Measurements from ENCODE around the gene TIE1. TPM values are rescaled to one million over a fixed set of nuclear protein-coding genes. Genes with fewer than 3 reads are reported as not detected.

TIE1 gene
- polyA plus RNA-seq, 3 donors = 0.16 TPM; not detected in 2

DNA sequence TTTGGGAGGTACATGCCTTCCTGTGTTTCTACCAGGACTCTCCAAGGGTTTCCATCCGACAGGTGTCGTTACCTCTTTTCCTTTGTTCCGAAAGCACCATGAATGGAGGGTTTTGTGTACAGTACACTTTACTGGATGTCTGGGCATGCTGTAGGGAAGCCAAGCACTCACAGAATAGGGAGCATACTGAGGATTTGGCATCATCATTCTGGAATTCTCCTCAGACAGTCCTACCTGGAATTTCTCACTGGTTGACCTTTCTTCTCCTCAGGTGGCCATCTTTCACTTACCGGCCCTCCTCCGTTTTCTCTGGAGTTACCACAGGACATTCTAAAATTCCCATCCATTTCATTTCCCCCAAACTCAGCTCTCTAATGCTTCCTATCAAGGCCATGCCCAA, 30.9 kb downstream of the TIE1 start:
- Histone ChIP-seq H4K20me1 (ENCODE audit: insufficient read depth, low read length) (no peaks in the 10 kb centered on the region), H3K9ac (ENCODE audit: insufficient read depth, low read length, poor library complexity, severe bottlenecking) (no peak overlapping the region), H3K79me2 (ENCODE audit: insufficient read depth, low read length) (no peaks in the 10 kb centered on the region), H2AFZ (ENCODE audit: insufficient read depth, low read depth, low read length, poor library complexity, severe bottlenecking) (no peak overlapping the region), H3K27ac (ENCODE audit: low read depth in 1 of 2, low read length in 2 of 2) (no peak overlapping the region), H3K27me3 (ENCODE audit: control insufficient read depth in 2 of 2, insufficient read depth in 2 of 2, low read length in 2 of 2) (no peaks in the 10 kb centered on the region), H3K4me1 (ENCODE audit: control insufficient read depth in 1 of 2, insufficient read depth in 2 of 2, low read length in 2 of 2) (peaks cover 13 to 16% of the 10 kb centered on the region in 2 donors), H3K4me2 (replicated peaks; ENCODE audit: extremely low read depth, low read length, poor library complexity, severe bottlenecking) (no peak overlapping the region), H3K4me3 (replicated peaks in 1 of 3; ENCODE audit: low read depth in 2 of 3, low read length in 3 of 3) (no peak overlapping the region), H3K36me3 (replicated peaks in 1 of 2; ENCODE audit: control insufficient read depth in 1 of 2, insufficient read depth in 2 of 2, low read length in 2 of 2) (no peaks in the 10 kb centered on the region), H3K9me3 (replicated peaks in 1 of 2; ENCODE audit: control insufficient read depth in 1 of 2, insufficient read depth in 1 of 2, low read length in 2 of 2) (peaks cover 0 to 4% of the 10 kb centered on the region in 2 donors)
- no peak for DNase-seq
- peaks cover 0 to 6% (median 4%) of the 10 kb centered on the region in 3 donors for H3K27me3 Mint-ChIP-seq (ENCODE audit: low read depth in 3 of 3)
- H3K9me3 Mint-ChIP-seq = peaks cover 4 to 12% (median 7%) of the 10 kb centered on the region in 7 donors
- no peak overlapping the region for H3K4me3 Mint-ChIP-seq
- no peaks in the 10 kb centered on the region for H3K36me3 Mint-ChIP-seq
- peaks cover 12% of the 10 kb centered on the region for H3K4me1 Mint-ChIP-seq
- intact Hi-C loops (cut with micrococcal nuclease) = no loop called here
- WGBS (ENCODE audit: insufficient coverage) = 94% methylated on average over 4 of the region's 5 CpGs
- no peak overlapping the region for H3K27ac Mint-ChIP-seq
- TF ChIP-seq, protein P1, sequence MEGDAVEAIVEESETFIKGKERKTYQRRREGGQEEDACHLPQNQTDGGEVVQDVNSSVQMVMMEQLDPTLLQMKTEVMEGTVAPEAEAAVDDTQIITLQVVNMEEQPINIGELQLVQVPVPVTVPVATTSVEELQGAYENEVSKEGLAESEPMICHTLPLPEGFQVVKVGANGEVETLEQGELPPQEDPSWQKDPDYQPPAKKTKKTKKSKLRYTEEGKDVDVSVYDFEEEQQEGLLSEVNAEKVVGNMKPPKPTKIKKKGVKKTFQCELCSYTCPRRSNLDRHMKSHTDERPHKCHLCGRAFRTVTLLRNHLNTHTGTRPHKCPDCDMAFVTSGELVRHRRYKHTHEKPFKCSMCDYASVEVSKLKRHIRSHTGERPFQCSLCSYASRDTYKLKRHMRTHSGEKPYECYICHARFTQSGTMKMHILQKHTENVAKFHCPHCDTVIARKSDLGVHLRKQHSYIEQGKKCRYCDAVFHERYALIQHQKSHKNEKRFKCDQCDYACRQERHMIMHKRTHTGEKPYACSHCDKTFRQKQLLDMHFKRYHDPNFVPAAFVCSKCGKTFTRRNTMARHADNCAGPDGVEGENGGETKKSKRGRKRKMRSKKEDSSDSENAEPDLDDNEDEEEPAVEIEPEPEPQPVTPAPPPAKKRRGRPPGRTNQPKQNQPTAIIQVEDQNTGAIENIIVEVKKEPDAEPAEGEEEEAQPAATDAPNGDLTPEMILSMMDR (IDR thresholded peaks at IDR 0.05) = no peak

DNA sequence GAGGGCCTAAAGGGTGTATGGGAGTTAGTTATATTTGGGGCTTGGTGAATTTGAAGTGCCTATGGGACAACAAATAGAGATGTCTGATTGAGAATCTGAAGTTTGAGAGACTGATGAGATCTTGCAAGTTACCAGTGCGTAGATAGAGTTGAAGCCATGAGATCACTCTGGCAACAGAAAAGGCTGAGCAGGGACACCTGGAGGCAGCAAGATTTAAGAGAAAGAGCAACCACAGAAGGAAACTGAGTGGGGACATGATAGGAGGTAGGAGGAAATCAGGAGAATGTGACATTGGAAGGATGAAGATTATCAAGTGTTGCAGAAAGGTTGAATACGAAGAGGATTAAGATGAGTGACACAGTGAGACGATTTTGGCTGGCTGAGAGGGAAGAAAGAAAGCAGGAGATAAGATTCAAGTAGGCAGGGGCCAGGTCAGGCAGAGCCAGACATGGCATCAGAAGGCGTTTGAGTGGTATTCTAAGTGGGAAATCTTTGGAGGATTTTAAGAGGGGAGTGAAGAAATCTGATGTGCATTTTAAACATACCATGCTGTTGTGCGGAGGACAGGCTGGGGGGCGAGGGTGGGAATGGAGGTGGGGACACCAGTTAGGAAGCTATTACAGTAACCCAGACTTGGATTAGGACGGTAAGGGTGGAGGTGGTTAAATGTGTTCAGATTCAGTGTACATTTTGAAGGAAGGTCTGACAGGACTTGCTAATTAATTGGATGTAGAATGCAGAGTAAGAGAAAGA, 33.8 kb downstream of the TIE1 start:
- peak overlapping the region in 1 of 7 donors; percentile 13 for H3K27ac Mint-ChIP-seq
- Histone ChIP-seq H3K4me1 (ENCODE audit: control insufficient read depth in 1 of 2, insufficient read depth in 2 of 2, low read length in 2 of 2) (peaks cover 12 to 15% of the 10 kb centered on the region in 2 donors), H3K9me3 (replicated peaks in 1 of 2; ENCODE audit: control insufficient read depth in 1 of 2, insufficient read depth in 1 of 2, low read length in 2 of 2) (no peaks in the 10 kb centered on the region), H3K79me2 (ENCODE audit: insufficient read depth, low read length) (no peaks in the 10 kb centered on the region), H3K27ac (ENCODE audit: low read depth in 1 of 2, low read length in 2 of 2) (no peak overlapping the region), H3K27me3 (ENCODE audit: control insufficient read depth in 2 of 2, insufficient read depth in 2 of 2, low read length in 2 of 2) (no peaks in the 10 kb centered on the region), H3K4me2 (replicated peaks; ENCODE audit: extremely low read depth, low read length, poor library complexity, severe bottlenecking) (no peak overlapping the region), H4K20me1 (ENCODE audit: insufficient read depth, low read length) (no peaks in the 10 kb centered on the region), H3K4me3 (replicated peaks in 1 of 3; ENCODE audit: low read depth in 2 of 3, low read length in 3 of 3) (no peak overlapping the region), H3K9ac (ENCODE audit: insufficient read depth, low read length, poor library complexity, severe bottlenecking) (no peak overlapping the region), H3K36me3 (replicated peaks in 1 of 2; ENCODE audit: control insufficient read depth in 1 of 2, insufficient read depth in 2 of 2, low read length in 2 of 2) (no peaks in the 10 kb centered on the region), H2AFZ (ENCODE audit: insufficient read depth, low read depth, low read length, poor library complexity, severe bottlenecking) (no peak overlapping the region)
- DNase-seq = no peak
- H3K4me3 Mint-ChIP-seq = no peak overlapping the region
- intact Hi-C loops (cut with micrococcal nuclease) = no loop called here
- H3K9me3 Mint-ChIP-seq = no peaks in the 10 kb centered on the region
- TF ChIP-seq, protein P1 (IDR thresholded peaks at IDR 0.05) = no peak
- 72% methylated on average over 7 of the region's 7 CpGs for WGBS (ENCODE audit: insufficient coverage)
- H3K36me3 Mint-ChIP-seq = no peaks in the 10 kb centered on the region
- peaks cover 15% of the 10 kb centered on the region for H3K4me1 Mint-ChIP-seq
- H3K27me3 Mint-ChIP-seq (ENCODE audit: low read depth in 3 of 3) = peaks cover 0 to 4% (median 3%) of the 10 kb centered on the region in 3 donors

Measured in CD14-positive monocyte (primary cell).